IPS-NIHi7 (cell line): ENCODE data around the gene OGN.
"Not testable (repeated sequence)": the region's sequence is repeated elsewhere in the genome, so short reads cannot be mapped to it uniquely, and the experiment has no call there.

Experiments used
- DNase-seq: peaks from one replicate; pipeline ENCODE4 v3.0.0; 2012; ENCODE audit warnings: mixed read lengths; ENCODE audit errors: extremely low spot score

OGN gene, protein sequence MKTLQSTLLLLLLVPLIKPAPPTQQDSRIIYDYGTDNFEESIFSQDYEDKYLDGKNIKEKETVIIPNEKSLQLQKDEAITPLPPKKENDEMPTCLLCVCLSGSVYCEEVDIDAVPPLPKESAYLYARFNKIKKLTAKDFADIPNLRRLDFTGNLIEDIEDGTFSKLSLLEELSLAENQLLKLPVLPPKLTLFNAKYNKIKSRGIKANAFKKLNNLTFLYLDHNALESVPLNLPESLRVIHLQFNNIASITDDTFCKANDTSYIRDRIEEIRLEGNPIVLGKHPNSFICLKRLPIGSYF

DNA sequence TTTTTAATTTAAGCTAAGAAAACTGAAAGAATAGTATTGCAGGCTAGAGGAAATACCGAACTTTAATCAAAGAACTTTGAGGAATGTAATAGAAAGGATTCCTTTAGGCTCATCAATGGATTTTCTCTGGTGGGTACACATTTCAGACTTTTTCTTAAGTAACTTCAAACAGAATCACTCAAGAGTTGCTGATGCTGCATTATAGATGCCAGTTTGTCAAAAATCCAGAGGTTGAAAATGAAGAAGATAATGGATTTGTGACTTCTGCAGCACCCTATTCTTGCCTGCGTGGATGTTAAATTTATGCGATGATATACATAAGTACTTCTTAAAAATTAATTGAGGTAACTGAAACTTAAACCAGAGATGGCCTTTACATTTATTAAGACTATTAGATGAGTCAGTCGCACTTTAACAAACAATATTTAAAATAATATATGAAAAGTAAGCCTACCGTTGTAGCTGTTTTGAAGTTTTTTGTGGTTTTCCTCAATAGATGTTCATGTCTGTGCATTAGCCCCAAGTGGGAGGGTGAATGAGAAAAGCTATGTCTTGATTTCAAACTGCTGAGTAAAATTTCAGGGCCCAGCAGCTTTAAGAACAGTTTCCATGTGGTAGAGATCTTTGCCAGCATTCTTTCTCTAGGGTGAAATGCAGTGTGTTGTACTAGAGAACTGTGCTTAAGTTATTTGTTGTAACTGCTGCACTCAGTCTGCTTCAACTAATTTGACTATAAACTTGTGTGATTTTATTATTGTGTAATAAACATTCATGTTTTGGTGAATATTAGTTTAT is at the start of gene OGN:
Gene OGN (minus strand): TSS at position 537 of the 795 bp plus-strand sequence. CDS start 1,171 bp downstream, outside the sequence.
- no peak for DNase-seq

DNA sequence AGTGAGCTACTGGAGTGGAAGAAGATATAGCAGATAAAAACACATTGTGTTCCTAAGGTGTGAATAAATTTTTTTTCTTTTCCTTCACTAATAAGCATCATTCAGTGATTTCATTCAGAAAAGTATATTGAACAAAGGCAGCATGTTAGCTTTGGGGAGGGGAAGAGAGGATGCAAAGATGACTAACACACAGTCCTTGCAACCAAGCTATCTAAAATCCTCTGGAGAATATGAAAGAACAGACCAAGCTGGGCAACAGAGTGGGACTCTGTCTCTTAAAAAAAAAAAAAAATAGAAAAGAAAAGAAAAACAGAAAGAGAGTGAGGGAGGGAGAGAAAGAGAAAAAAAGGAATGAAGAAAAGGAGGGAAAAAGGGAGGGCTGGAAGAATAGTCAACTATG is 42.2 kb upstream of the OGN start:
- no peak for DNase-seq

DNA sequence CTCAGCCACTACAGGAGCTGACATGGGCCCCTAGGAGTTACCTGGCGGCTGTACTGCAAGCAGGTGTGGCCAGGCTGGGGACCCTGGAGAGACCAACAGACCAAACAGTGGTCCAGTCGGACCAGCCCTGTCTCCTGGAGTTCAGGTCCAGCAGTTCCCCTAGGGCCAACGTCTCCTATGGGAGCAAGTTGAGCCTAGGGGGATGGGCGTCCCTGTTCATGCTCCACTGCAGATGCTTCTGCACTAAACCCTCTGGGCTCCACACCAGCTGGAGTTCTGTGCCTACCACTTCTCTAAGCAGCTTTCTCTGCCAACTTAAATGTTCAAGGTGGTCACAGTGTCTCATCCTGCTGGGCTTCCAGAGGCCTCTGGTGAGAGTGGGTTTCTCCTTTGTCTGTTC is 40.5 kb upstream of the OGN start:
- DNase-seq = no peak

DNA sequence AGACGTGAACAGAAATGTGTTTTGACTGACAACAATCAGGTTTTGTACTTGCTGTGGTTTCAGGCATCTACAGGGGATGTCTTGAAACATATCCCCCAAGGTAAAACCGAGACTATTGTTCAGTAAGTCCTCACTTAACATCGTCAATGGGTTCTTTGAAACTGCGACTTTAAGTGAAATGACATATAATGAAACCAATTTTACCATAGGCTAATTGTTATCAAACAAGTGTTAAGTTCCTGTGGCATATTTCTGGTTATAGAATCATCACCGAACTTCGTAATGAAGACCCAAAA is 36.3 kb upstream of the OGN start:
- DNase-seq = no peak

DNA sequence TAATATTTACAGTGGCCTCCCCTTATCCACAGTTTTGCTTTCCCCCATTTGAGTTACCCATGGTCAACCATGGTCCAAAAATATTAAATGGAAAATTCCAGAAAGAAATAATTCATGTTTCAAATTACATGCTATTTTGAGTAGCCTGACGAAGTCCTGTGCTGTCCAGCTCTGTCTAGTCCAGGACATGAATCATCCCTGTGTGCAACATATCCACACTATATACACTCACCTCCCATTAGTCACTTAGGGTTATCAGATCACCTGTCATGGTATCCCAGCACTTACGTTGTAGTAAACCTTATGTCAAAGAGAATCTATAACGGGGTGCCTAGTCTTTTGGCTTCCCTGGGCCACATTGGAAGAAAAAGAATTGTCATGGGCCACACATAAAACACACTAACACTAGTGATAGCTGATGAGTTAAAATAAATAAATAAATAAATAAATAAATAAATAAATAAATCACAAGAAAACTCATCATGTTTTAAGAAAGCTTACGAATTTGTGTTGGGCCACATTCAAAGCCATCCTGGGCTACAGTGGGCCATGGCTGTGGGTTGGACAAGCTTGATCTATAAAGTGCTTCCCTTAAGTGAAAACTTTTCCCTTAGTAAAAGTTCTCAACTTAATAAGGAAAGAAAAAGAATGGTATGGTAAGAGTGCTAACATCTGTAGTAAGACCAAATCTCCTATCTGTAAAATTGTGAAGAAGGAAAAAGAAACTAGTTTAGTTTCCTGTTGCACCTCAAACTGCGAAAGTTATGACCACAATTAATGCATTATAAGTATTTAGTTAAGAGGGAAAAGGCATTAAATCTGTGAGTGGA is 35.8 kb upstream of the OGN start:
- no peak for DNase-seq

DNA sequence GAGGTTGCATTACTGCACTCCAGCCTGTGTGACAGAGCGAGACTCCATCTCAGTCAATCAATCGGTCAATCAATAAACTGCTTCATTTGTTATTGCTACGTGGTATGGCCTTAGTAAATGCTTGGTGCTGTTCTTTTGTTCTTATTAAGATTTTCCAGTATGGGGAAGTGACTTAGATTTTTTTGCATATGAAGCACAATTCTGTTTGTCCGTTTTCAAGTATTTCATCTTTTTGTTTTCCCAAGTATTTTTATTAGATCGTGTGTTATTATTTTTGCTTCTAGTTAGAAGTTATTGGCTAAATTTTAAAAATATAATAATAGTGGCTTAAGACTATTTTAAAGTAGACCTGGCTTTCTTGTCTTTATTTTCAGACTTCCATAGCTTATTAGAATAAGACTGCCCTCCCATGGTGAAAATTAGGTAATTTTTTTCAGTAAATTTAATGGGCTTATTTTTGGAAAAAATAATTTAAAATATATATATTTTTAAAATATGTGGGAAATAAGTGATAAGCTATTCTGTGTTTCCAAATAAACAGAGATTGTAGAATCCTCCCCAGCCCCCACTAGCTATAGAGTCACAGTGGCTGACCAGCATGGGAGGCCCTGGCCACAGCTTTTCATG is 34.6 kb upstream of the OGN start:
- no peak for DNase-seq

DNA sequence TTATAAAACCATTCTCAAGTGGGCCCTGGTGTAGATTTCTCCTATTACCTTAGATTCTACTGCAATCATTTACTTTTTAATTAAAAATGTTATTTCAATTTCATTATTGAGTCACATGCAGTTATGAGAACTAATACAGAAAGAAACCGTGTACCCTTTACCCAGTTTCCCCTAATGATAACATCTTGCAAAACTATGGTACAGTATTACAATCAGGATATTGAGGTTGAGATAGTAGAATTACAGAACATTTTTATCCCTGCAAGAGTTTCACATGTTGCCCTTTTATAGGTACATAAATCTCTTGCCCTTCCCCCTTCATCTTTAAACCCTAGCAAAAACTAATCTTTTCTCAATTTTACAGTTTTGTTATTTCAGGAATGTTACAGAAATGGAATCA is 30.9 kb upstream of the OGN start:
- no peak for DNase-seq

DNA sequence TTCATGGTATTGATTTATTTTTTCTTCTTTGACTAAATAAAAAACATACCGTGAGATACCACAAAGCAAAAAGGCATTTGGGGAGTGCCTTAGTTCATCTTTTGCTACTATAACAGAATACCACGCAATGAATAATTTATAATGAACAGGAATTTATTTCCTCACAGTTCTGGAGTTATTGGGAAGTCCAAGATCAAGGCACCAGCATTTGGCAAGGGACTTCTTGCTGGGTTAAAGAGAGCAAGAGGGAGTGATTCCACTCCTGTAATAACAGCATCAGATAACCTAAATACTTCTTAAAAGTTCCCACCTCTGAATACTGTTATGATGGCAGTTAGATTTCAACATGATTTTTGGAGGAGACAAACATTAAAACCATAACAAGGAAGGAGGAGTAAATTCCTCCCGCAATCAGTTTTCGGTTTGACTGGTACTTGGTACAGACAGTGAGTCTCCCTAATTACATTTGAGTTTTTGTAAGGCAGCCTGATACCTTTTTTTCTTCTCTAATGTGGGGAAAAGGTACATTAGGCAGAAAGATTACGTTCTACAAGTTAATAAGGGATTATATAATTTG is 28.7 kb upstream of the OGN start:
- DNase-seq = no peak

DNA sequence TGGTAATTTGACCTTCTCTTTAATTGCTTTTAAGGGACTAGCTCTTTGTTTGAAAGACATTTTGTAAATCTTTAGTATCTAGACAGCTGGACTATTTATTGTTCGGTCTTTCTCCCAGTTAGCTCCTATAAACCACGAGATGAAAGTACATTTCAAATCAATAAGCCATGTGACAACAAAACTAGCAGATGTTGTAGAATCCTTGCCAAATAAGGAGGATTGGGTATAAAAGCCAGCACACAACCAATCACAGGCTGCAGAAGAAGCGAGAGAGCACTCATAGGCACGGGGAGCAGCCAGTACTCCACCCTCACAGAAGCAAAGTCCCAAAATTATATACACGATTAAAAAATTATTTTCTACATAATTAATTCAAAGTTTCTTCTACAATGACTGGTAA is 28.0 kb upstream of the OGN start:
- DNase-seq = no peak

DNA sequence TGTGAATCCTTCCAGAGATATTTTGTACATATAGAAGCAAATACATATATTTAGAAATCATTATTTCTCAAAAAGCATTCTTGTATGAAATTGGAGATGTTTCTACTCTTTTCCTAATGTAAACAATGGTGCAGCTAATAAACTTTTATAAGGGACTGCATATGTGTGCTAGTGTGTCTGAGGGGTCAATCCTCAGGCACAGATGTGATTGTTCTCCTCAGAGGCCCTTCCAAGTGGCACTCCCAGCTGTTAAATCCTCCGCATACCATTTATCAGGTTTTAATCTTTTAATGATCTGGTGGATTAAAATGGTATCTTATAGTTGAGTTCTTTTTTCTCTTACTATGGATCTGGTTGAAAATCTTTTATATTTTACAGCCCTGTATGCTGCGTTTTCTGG is 25.5 kb upstream of the OGN start:
- no peak for DNase-seq

DNA sequence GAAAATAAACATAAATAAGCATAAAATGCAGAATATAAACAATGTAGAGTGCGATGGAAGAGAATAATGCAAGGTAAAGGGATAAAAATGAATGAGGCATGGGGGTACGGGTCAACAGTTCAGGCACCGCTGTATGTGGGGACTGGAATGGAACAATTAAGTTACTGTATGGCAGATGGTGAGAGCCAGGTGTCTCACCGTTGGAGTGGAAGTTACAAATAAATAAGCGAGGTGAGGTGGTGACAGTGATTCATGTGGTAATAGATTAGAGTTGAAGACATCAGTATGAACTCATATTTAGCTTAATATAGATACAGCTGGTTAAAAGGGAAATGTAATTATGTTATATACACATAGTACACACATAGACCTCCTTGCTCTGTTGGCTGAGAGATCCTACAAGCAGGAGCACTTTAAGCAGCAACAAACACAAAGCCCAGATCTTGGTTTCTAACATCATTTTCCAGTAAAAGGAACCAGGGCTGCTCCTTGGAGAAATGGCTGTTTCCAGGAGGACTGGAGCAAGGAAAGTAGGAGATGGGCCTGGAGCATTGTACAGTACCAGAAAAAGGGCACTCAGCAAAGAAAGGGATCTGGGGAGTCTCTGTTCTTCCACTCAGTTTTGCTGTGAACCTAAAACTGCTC is 22.2 kb upstream of the OGN start:
- no peak for DNase-seq

DNA sequence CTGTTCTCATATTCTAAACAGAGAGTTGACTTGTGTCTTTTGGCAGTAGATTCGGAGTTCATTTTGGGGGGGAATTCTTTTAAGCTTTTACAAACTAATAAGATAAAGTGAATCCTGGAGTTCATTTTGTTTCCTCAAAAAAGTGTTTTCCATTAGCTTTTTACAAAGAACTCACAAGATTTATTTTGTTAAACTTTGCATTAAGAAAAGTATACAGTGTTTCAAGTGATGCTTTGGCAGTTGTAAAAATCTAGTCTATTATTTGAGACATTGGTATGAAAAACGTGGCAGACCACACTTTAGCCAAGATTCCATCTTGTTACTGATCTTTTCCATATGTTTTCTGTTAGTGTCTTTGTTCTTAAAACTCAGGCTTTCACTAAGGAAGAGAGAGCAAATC is 21.1 kb upstream of the OGN start:
- DNase-seq = no peak

DNA sequence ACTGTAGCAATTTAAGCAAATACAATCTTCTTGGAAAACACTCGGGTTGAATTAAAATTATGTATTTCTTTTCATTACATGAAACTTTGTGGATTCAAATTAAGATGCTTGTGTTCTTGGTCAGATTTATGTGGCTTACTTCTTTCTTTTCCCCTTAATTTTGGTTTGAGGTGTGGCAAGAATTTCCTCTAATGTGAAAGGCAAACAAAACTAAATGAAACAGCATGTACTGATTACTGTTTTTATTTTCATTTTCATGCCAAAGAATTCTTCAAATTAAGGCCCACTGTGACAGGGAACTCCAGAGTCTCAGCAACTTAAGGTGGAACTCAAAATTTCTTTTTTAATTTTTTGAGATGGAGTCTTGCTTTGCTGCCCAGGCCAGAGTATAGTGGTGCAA is 20.0 kb upstream of the OGN start, which contains the start of gene OMD:
Gene OMD (minus strand): TSS at position 132 of the 400 bp plus-strand sequence. CDS start 6,913 bp downstream, outside the sequence.
- no peak for DNase-seq

DNA sequence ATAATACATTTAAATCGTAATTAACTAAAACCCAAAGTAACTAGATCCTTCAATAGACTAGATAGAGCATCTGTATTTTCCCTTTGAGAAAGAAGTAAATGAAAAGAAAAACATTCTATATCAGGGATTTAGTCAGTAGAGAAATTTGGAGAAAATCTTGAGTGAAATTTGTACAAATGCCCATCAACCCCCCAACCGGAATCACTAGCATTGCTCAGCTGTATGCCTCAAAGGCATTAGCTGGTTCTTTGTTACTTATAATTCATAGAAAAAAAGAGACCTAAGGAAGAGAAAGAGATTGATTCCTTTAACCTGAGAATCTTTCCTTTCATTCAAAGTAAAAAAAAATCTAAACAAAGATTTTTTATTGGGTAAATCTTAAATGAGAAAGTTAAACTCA is 19.2 kb upstream of the OGN start:
- no peak for DNase-seq

DNA sequence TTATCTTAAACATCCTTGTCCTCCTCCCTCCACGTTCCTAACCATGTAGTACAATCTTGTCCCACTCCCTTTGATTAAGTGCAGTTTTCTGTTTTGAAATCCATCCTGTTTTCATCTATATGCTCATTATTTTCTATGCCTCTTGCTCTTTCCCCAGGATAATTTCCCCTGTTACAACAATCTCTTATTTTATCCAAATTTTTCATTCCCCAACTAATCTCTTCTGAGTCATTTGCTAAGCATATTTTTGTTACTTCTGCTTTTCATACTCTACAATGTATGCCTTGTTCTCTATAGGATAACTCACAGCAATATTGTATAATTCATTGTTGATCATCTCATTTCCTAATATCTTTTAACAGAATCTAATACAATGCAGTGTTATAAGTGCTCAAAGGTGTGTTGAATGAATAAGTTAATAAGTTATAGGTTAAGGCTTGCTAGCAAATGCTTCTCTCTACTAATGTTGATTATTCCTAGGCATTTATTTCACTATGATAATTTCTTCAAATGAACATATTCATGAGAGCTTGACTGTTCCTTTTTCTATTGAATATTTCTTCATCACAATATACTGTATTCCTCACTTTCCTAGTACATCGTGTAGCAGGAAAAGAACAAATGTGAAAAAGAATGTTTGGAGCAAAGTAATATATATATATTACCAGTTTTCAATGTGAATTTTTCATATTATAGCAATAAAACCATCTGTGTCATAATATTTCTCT is 18.4 kb upstream of the OGN start:
- DNase-seq = no peak

DNA sequence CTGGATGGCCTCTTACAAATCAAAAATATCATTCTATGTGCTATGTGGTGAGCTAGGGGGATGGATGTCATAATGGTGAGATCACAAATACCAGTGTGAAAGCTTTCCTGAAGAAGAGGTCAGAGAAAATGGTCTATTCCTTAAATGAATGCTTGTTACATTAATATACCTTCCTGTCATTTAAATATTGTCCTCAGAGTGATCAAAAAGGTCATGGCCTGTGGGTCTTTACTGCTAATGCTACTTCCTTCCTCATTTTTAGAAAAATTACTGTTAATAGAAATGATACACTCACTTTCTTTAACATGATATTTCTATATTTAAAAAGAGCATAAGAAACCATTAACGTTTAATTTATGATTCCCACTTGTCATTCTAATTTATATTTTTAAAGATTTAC is 10.2 kb upstream of the OGN start:
- no peak for DNase-seq

DNA sequence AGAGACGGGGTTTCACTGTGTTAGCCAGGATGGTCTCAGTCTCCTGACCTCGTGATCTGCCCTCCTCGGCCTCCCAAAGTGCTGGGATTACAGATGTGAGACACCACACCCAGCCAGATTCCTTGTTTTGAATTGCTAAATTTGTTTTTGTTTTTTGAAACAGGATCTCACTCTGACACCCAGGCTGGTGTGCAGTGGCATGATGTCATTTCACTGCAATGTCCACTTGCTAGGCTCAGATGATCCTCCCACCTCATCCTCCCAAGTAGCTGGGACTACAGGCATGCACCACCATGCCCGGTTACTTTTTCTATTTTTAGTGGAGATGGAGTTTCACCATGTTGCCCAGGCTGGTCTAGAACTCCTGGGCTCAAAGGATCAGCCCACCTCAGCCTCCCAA is 6.8 kb upstream of the OGN start:
- DNase-seq = not testable (repeated sequence)

DNA sequence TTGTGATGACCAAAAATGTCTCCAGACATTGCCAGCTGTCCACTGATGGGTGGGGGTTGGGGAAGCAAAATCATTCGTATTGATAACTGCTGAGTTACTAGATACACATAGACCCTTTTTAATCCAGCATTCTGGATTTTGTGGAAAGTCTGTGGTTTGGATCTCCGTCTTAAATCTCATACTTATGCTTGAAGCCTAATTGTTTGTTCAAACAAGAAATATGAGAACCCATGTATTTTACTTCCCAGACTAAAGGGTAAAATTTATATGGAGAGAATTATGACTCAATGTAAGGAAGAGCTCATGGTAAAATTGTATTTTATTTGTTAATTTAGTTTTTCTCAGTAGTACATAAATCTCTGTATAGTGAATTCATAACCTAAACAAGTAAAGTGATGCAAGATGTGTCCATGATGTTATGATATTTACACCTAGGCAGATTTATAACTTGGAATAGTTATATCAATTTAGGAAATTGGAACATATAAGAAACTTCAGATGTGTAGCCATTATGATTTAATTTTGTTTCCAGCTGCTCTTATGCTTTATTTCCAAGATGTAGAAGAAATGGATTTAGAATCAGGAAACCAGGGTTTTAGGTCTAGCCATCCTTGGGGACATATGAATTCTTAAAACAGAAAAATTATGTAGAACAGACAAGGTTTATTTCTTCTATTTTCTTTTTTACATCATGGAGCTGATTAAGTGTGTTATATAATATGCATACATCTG is 4.5 kb upstream of the OGN start:
- DNase-seq = no peak

DNA sequence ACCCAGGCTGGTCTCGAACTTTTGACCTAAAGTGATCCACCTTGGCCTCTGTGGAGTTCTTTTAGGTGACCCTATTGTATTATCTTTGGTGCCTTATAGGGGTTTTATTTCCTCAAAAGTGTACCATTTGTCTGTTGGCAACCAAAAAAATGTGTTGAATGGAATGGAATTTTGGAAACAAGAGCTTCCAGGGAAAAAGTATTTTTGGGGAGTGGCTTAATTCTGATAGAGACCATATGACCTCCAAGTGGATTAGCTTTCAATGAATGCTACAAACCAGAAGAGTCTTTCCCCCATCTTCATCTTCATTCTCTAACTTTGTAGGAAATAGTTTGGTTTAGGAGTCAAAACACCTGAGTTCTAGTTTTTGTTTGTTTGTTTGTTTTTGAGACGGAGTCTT is 3.4 kb upstream of the OGN start:
- no peak for DNase-seq

DNA sequence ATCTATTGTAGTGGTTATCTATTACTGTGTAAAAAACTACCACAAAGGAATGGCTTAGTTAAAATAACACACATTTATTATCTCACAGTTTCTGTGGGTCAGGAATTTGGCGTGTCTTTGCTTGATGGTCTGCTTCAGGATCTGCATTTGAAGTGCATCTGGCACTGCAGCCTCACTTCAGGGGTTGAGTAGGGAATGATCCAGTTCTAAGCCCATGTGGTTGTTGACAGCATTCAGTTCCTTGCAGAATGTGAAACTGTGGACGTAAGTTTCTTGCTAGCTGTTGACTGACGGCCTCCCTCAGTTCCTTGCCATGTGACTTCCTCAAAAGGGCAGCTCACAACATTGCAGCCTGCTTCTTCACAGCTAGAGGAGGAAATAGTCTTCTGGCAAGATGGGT is 2.1 kb upstream of the OGN start:
- no peak for DNase-seq
